T-helper 1 cell treated with Interleukin-12 subunit alpha and Interleukin-12 subunit beta and Interleukin-4 antibody, amounts not matched to agents 30 μg/mL and 1 μg/mL, for 36 hours (primary cell): ENCODE data around the gene SPR.

Source experiments
- H3K27ac Mint-ChIP-seq: one replicate; pipeline ENCODE4 v1.8.0; 2021; ENCODE audit warnings: mild to moderate bottlenecking, mixed read lengths
- H3K27me3 Mint-ChIP-seq: one replicate; pipeline ENCODE4 v1.8.0; 2021; ENCODE audit warnings: low read depth, mixed read lengths
- H3K36me3 Mint-ChIP-seq: one replicate; pipeline ENCODE4 v1.8.0; 2021; ENCODE audit warnings: low read depth, mixed read lengths
- H3K4me1 Mint-ChIP-seq: one replicate; pipeline ENCODE4 v1.8.0; 2021; ENCODE audit warnings: low read depth, mixed read lengths
- H3K4me3 Mint-ChIP-seq: one replicate; pipeline ENCODE4 v1.8.0; 2021; ENCODE audit warnings: mild to moderate bottlenecking, moderate library complexity, mixed read lengths
- H3K9me3 Mint-ChIP-seq: one replicate; pipeline ENCODE4 v1.8.0; 2021; ENCODE audit warnings: mixed read lengths

SPR gene

GRCh38 chr2:72940786-72941185 is 53.6 kb downstream of the SPR start:
- Mint-ChIP-seq H3K36me3 (no peaks in the 10 kb centered on the region), H3K4me1 (no peaks in the 10 kb centered on the region), H3K27me3 (peaks cover 2% of the 10 kb centered on the region), H3K9me3 (no peaks in the 10 kb centered on the region), H3K27ac (no peak overlapping the region), H3K4me3 (no peak overlapping the region)
